ENCODE data around the gene DDX1. TPM values are rescaled to one million over a fixed set of nuclear protein-coding genes. Genes with fewer than 3 reads are reported as not detected.
A peak's percentile ranks its signal among the peaks of the same experiment; 100 is the strongest.

DDX1 gene
- total RNA-seq, 1 experiment from 2014 or later = 70.7 TPM

DNA sequence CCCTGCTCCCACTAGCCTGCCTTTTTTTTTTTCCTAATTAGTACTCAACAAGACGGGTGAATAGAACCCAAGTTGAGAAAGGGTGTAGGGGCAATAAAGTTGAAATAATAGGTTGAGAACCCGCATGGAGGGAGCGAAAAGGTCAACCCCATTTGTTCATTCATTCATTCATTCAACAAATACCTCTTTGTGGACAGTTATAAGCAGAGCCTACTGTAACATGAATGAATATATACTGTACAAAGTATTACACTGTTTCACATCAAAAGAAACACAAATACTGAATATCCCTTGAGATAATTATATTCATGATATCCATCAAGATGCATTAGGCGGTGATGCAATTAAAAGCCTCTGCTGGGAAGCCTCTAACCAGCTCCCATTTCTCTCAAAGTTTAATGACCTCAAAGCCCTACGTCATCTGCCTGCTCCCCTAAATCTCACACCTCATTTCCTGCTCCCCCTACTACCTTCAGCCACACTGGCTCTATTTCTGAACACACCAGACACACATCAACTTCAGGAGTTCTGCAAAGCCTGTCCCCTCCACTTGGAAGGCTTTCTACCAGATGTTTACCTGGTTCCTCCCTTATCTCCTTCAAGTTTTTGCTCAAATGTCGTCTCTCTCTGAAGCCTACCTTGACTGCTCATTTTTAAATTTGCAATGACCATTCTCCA lies 29.2 kb upstream of the DDX1 start:
- H3K9me3 ChIP-seq (ENCODE audit: insufficient read depth, low read depth) = no peaks in the 10 kb centered on the region
- H3K27me3 ChIP-seq (ENCODE audit: insufficient read depth, low read depth) = no peaks in the 10 kb centered on the region
- H3K27ac ChIP-seq = no peak overlapping the region
- no peaks in the 10 kb centered on the region for H3F3A ChIP-seq (ENCODE audit: insufficient read depth, low read depth)
- POLR2A ChIA-PET (ENCODE audit: unreplicated experiment) = no interaction called here
- no peaks in the 10 kb centered on the region for H3K36me3 ChIP-seq (ENCODE audit: low read depth)
- H3K9me2 ChIP-seq (ENCODE audit: insufficient read depth) = no peaks in the 10 kb centered on the region
- H3K79me2 ChIP-seq (ENCODE audit: low read depth) = peaks cover 29% of the 10 kb centered on the region
- peaks cover 9% of the 10 kb centered on the region; the same call in 1 of the 2 replicates for H4K20me1 ChIP-seq (ENCODE audit: insufficient read depth)
- H3K4me3 ChIP-seq = no peak overlapping the region
- H3K4me2 ChIP-seq = peak overlapping the region; percentile 100
- intact Hi-C loops (cut with micrococcal nuclease; ENCODE audit: unreplicated experiment) = no loop called here
- H2AFZ ChIP-seq = no peak overlapping the region
- TF ChIP-seq, protein P1, sequence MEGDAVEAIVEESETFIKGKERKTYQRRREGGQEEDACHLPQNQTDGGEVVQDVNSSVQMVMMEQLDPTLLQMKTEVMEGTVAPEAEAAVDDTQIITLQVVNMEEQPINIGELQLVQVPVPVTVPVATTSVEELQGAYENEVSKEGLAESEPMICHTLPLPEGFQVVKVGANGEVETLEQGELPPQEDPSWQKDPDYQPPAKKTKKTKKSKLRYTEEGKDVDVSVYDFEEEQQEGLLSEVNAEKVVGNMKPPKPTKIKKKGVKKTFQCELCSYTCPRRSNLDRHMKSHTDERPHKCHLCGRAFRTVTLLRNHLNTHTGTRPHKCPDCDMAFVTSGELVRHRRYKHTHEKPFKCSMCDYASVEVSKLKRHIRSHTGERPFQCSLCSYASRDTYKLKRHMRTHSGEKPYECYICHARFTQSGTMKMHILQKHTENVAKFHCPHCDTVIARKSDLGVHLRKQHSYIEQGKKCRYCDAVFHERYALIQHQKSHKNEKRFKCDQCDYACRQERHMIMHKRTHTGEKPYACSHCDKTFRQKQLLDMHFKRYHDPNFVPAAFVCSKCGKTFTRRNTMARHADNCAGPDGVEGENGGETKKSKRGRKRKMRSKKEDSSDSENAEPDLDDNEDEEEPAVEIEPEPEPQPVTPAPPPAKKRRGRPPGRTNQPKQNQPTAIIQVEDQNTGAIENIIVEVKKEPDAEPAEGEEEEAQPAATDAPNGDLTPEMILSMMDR (conservative IDR thresholded peaks at IDR 0.05) = no peak
- TF ChIP-seq EZH2 (IDR thresholded peaks at IDR 0.05; ENCODE audit: low read depth) = no peak
- DNase-seq = no peak
- H3K4me1 ChIP-seq (replicated peaks; ENCODE audit: insufficient read depth) = peaks cover 10% of the 10 kb centered on the region
- BruUV-seq (replicated peaks) = no TSS peak
- CTCF ChIA-PET = no interaction called here

DNA sequence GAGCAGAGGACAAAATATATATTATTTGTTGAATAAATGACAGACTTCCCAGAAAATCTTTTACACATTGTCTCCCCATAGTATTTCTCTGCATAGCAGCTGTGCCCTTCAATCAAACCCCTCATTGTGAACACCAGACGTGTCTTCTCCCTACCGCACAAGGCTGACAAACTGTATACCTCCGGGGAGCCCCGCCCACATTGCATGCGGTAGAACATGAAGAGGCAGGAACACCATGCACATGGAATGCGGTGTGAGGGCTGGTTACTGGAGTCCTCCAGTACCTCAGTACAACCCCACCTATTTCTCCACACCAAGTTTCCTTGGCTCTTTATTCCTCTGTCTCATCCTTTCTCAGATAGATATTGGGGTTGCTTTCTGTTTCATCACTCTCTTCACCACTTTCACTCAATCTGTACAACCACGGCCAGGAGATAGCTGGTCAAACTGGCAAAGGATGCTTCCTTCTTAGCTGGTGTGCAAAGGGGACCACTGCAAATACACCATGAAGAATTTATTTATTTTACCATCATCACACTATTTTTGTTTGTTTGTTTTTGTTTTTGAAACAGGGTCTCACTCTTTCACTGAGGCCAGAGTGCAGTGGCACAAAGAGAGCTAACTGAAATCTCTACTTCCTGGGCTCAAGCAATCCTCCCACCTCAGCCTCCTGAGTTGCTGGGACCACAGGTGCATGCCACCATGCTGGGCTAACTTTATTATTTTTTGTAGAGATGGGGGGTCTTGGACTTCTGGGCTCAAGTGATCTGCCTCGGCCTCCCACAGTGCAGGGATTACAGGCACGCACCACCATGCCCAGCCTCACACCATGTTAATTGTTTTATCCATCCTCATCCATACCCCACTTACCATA lies 28.2 kb upstream of the DDX1 start:
- TF ChIP-seq, protein P1 (conservative IDR thresholded peaks at IDR 0.05) = no peak
- no peak for TF ChIP-seq EZH2 (IDR thresholded peaks at IDR 0.05; ENCODE audit: low read depth)
- Histone ChIP-seq H3K4me3 (no peak overlapping the region), H3K79me2 (ENCODE audit: low read depth) (peaks cover 22% of the 10 kb centered on the region), H3K4me1 (replicated peaks; ENCODE audit: insufficient read depth) (peaks cover 10% of the 10 kb centered on the region), H3K4me2 (no peak overlapping the region), H3K9me2 (ENCODE audit: insufficient read depth) (no peaks in the 10 kb centered on the region), H2AFZ (no peak overlapping the region), H3K27ac (no peak overlapping the region), H3F3A (ENCODE audit: insufficient read depth, low read depth) (no peaks in the 10 kb centered on the region), H3K9me3 (ENCODE audit: insufficient read depth, low read depth) (no peaks in the 10 kb centered on the region), H3K27me3 (ENCODE audit: insufficient read depth, low read depth) (no peaks in the 10 kb centered on the region), H3K36me3 (ENCODE audit: low read depth) (no peaks in the 10 kb centered on the region), H4K20me1 (ENCODE audit: insufficient read depth) (peaks cover 9% of the 10 kb centered on the region; the same call in 1 of the 2 replicates)
- ChIA-PET CTCF (no interaction called here), POLR2A (ENCODE audit: unreplicated experiment) (no interaction called here)
- DNase-seq = no peak
- BruUV-seq (replicated peaks) = no TSS peak
- intact Hi-C loops (cut with micrococcal nuclease; ENCODE audit: unreplicated experiment) = no loop called here

DNA sequence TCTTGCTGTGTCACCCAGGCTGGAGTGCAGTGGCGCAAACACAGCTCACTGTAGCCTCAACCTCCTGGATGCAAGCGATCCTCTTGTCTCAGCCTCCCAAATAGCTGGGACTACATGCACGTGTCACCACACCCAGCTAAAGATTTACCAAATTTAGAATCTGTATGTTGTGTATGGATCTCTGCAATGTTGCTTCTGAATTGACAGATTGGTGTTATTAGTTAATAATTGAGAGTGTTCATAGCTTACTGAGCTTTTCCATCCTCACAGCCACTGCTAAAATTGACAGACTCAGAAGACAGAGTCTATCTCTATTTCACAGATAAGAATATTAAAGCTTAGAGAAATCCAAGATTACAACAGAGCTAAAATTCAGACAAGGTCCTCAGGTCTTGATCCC lies 26.3 kb upstream of the DDX1 start:
- Histone ChIP-seq H4K20me1 (ENCODE audit: insufficient read depth) (no peaks in the 10 kb centered on the region), H3K9me3 (ENCODE audit: insufficient read depth, low read depth) (no peaks in the 10 kb centered on the region), H3K4me2 (no peak overlapping the region), H3K4me1 (replicated peaks; ENCODE audit: insufficient read depth) (no peaks in the 10 kb centered on the region), H2AFZ (no peak overlapping the region), H3K79me2 (ENCODE audit: low read depth) (peaks cover 4% of the 10 kb centered on the region), H3K4me3 (no peak overlapping the region), H3F3A (ENCODE audit: insufficient read depth, low read depth) (no peaks in the 10 kb centered on the region), H3K27ac (no peak overlapping the region), H3K9me2 (ENCODE audit: insufficient read depth) (no peaks in the 10 kb centered on the region), H3K36me3 (ENCODE audit: low read depth) (no peaks in the 10 kb centered on the region), H3K27me3 (ENCODE audit: insufficient read depth, low read depth) (no peaks in the 10 kb centered on the region)
- TF ChIP-seq, protein P1 (conservative IDR thresholded peaks at IDR 0.05) = no peak
- no peak for TF ChIP-seq EZH2 (IDR thresholded peaks at IDR 0.05; ENCODE audit: low read depth)
- ChIA-PET CTCF (no interaction called here), POLR2A (ENCODE audit: unreplicated experiment) (no interaction called here)
- BruUV-seq (replicated peaks) = no TSS peak
- intact Hi-C loops (cut with micrococcal nuclease; ENCODE audit: unreplicated experiment) = no loop called here
- DNase-seq = no peak
